HG03103 (cell line): ENCODE measurements around the gene ATL2.
"Not testable (repeated sequence)": the region's sequence is repeated elsewhere in the genome, so short reads cannot be mapped to it uniquely, and the experiment has no call there.

Source experiments
- ATAC-seq: cut with Tn5 transposase; IDR thresholded peaks from one replicate; pipeline ENCODE4 v1.9.1; 2021; ENCODE audit warnings: low read depth; ENCODE audit not compliant: unreplicated experiment

The ATL2 gene

GRCh38 chr2:38336621-38337020, 40.5 kb downstream of the ATL2 start:
- ATAC-seq, result no peak

GRCh38 chr2:38330754-38331153, 46.3 kb downstream of the ATL2 start:
- no peak for ATAC-seq

- no peak for ATAC-seq
Observed at GRCh38 chr2:38327580-38327979, 49.5 kb downstream of the ATL2 start.

GRCh38 chr2:38323623-38324022, 53.5 kb downstream of the ATL2 start:
- ATAC-seq, result no peak

GRCh38 chr2:38322224-38322914, 54.7 kb downstream of the ATL2 start:
- ATAC-seq, result no peak

- ATAC-seq, result not testable (repeated sequence)
Observed at GRCh38 chr2:38319240-38319639, 57.8 kb downstream of the ATL2 start.

- no peak for ATAC-seq
Observed at GRCh38 chr2:38317725-38318124, 59.3 kb downstream of the ATL2 start.

- no peak for ATAC-seq
Observed at GRCh38 chr2:38315707-38316333, 61.3 kb downstream of the ATL2 start.

- ATAC-seq, result no peak
Observed at GRCh38 chr2:38308821-38309220, 68.3 kb downstream of the ATL2 start.

GRCh38 chr2:38301969-38302702, 74.9 kb downstream of the ATL2 start:
- ATAC-seq, result peak; percentile 15

- peak; percentile 77 for ATAC-seq
Observed at GRCh38 chr2:38301340-38301968, 75.6 kb downstream of the ATL2 start.

- ATAC-seq, result no peak
Observed at GRCh38 chr2:38298539-38298938, 78.5 kb downstream of the ATL2 start.

GRCh38 chr2:38296197-38296780, 80.8 kb downstream of the ATL2 start:
- no peak for ATAC-seq

GRCh38 chr2:38294597-38294996, 82.5 kb downstream of the ATL2 start:
- no peak for ATAC-seq

- no peak for ATAC-seq
Observed at GRCh38 chr2:38293152-38293865, 83.8 kb downstream of the ATL2 start.

- no peak for ATAC-seq
Observed at GRCh38 chr2:38290332-38290731, 86.7 kb downstream of the ATL2 start.

GRCh38 chr2:38284971-38285370, 92.1 kb downstream of the ATL2 start:
- no peak for ATAC-seq

GRCh38 chr2:38281095-38281742, 95.9 kb downstream of the ATL2 start:
- no peak for ATAC-seq

- no peak for ATAC-seq
Observed at GRCh38 chr2:38279201-38279600, 97.9 kb downstream of the ATL2 start.

GRCh38 chr2:38278117-38278438, 99.0 kb downstream of the ATL2 start:
- ATAC-seq, result not testable (repeated sequence)
